Ishikawa (cell line): ENCODE data around the gene PKNOX2.

ENCODE experiments used
- CEBPB ChIP-seq: IDR thresholded peaks from 2 replicates; pipeline ENCODE4 v1.6.1; 2012
- CREB1 ChIP-seq: IDR thresholded peaks from 2 replicates; pipeline ENCODE4 v1.6.1; 2012; ENCODE audit warnings: low read depth
- EGR1 ChIP-seq: IDR thresholded peaks from 2 replicates; pipeline ENCODE4 v1.6.1; 2012
- EP300 ChIP-seq: IDR thresholded peaks from 2 replicates; pipeline ENCODE4 v1.6.1; 2012; ENCODE audit warnings: borderline replicate concordance
- FOXM1 ChIP-seq: IDR thresholded peaks from 2 replicates; pipeline ENCODE4 v1.6.1; 2012; ENCODE audit warnings: low read depth, borderline replicate concordance
- MAX ChIP-seq: IDR thresholded peaks from 2 replicates; pipeline ENCODE4 v1.6.1; 2012
- NFIC ChIP-seq: IDR thresholded peaks from 2 replicates; pipeline ENCODE4 v1.6.1; 2012
- RAD21 ChIP-seq: IDR thresholded peaks from 2 replicates; pipeline ENCODE4 v1.6.1; 2012; ENCODE audit warnings: low read depth
- REST ChIP-seq: IDR thresholded peaks from 2 replicates; pipeline ENCODE4 v1.6.1; 2012; ENCODE audit warnings: low read depth, mild to moderate bottlenecking
- TAF1 ChIP-seq: IDR thresholded peaks from 2 replicates; pipeline ENCODE4 v1.6.1; 2012; ENCODE audit warnings: low read depth, mild to moderate bottlenecking
- TCF12 ChIP-seq: IDR thresholded peaks from 2 replicates; pipeline ENCODE4 v1.6.1; 2012; ENCODE audit warnings: low read depth
- TEAD4 ChIP-seq: IDR thresholded peaks from 2 replicates; pipeline ENCODE4 v1.6.1; 2012
- USF1 ChIP-seq: IDR thresholded peaks from 2 replicates; pipeline ENCODE4 v1.6.1; 2012
- YY1 ChIP-seq: IDR thresholded peaks from 2 replicates; pipeline ENCODE4 v1.6.1; 2012; ENCODE audit warnings: low read depth
- ZBTB7A ChIP-seq: IDR thresholded peaks from 2 replicates; pipeline ENCODE4 v1.6.1; 2012; ENCODE audit warnings: low read depth

PKNOX2 gene

GRCh38 chr11:125312812-125313211 is 148.3 kb downstream of the PKNOX2 start:
- no peak for TF ChIP-seq ZBTB7A

- TF ChIP-seq TCF12: no peak
- TF ChIP-seq TAF1: no peak
- no peak for TF ChIP-seq ZBTB7A
- TF ChIP-seq EP300: no peak
- no peak for TF ChIP-seq MAX
- TF ChIP-seq CREB1: no peak
Observed at GRCh38 chr11:125313271-125314219, 149.0 kb downstream of the PKNOX2 start.

- TF ChIP-seq CEBPB (no peak), NFIC (no peak), TEAD4 (no peak), EGR1 (no peak), YY1 (no peak), CREB1 (no peak), USF1 (no peak), TAF1 (no peak), TCF12 (no peak), ZBTB7A (no peak), EP300 (no peak), FOXM1 (no peak), REST (no peak), MAX (no peak), RAD21 (no peak)
Observed at GRCh38 chr11:125314276-125315078, 149.9 kb downstream of the PKNOX2 start.

GRCh38 chr11:125315079-125315740 is 150.7 kb downstream of the PKNOX2 start:
- TF ChIP-seq NFIC: peak; percentile 24; the same call in 1 of the 2 replicates
- no peak for TF ChIP-seq TCF12

GRCh38 chr11:125317416-125317815 is 152.9 kb downstream of the PKNOX2 start:
- TF ChIP-seq FOXM1: no peak
- no peak for TF ChIP-seq TCF12
- TF ChIP-seq CREB1: no peak
- no peak for TF ChIP-seq TEAD4
- TF ChIP-seq TAF1: no peak
- TF ChIP-seq MAX: no peak
- no peak for TF ChIP-seq RAD21
- TF ChIP-seq NFIC: no peak

GRCh38 chr11:125319649-125320048 is 155.1 kb downstream of the PKNOX2 start:
- TF ChIP-seq ZBTB7A (no peak), TCF12 (no peak), MAX (no peak), RAD21 (no peak), USF1 (no peak), FOXM1 (no peak), NFIC (no peak), YY1 (no peak), TEAD4 (no peak), EGR1 (no peak), CREB1 (no peak), TAF1 (no peak), EP300 (no peak), CEBPB (no peak), REST (no peak)
